ENCODE measurements around the gene PRDM15. TPM values are rescaled to one million over a fixed set of nuclear protein-coding genes. Genes with fewer than 3 reads are reported as not detected.

The PRDM15 gene
- total RNA-seq, 2 donors from 2014 or later, result 6.7 to 18.1 TPM

- no peaks in the 10 kb centered on the region for H3K9me3 ChIP-seq
- TF ChIP-seq CTCF (IDR thresholded peaks at IDR 0.05), result no peak
- no peak for TF ChIP-seq POLR2A (IDR thresholded peaks at IDR 0.05)
- no peak for TF ChIP-seq POLR2AphosphoS5 (IDR thresholded peaks at IDR 0.05)
- no peak overlapping the region for H3K4me3 ChIP-seq
- no peak for DNase-seq (ENCODE audit: low spot score)
- intact Hi-C loops (cut with DNase I), result no loop called here
- 100% methylated on average over 1 of the region's 1 CpG for WGBS
- H3K36me3 ChIP-seq, result peaks cover 0 to 3% of the 10 kb centered on the region in 2 donors
- H3K27me3 ChIP-seq (replicated peaks; ENCODE audit: insufficient read depth), result no peaks in the 10 kb centered on the region
- no peaks in the 10 kb centered on the region for H3K4me1 ChIP-seq (replicated peaks)
- H3K27ac ChIP-seq, result no peak overlapping the region
These were observed 38.3 kb downstream of the PRDM15 start for GRCh38 chr21:41840880-41841279.

GRCh38 chr21:41839387-41840000, 39.6 kb downstream of the PRDM15 start:
- 96% methylated on average over 21 of the region's 21 CpGs for WGBS
- Histone ChIP-seq H3K27ac (no peak overlapping the region), H3K27me3 (replicated peaks; ENCODE audit: insufficient read depth) (no peaks in the 10 kb centered on the region), H3K4me3 (no peak overlapping the region), H3K36me3 (peaks cover 0 to 3% of the 10 kb centered on the region in 2 donors), H3K9me3 (no peaks in the 10 kb centered on the region), H3K4me1 (replicated peaks) (no peaks in the 10 kb centered on the region)
- TF ChIP-seq CTCF (IDR thresholded peaks at IDR 0.05) (no peak), POLR2AphosphoS5 (IDR thresholded peaks at IDR 0.05) (no peak)
- intact Hi-C loops (cut with DNase I), result no loop called here
- no peak for DNase-seq (ENCODE audit: low spot score)

- Histone ChIP-seq H3K4me1 (replicated peaks) (no peaks in the 10 kb centered on the region), H3K4me3 (no peak overlapping the region), H3K9me3 (no peaks in the 10 kb centered on the region), H3K27me3 (replicated peaks; ENCODE audit: insufficient read depth) (no peaks in the 10 kb centered on the region), H3K36me3 (peaks cover 0 to 3% of the 10 kb centered on the region in 2 donors), H3K27ac (no peak overlapping the region)
- WGBS, result 85% methylated on average over 7 of the region's 7 CpGs
- no peak for DNase-seq (ENCODE audit: low spot score)
- TF ChIP-seq CTCF (IDR thresholded peaks at IDR 0.05), result no peak
- intact Hi-C loops (cut with DNase I), result no loop called here
These were observed 41.3 kb downstream of the PRDM15 start for GRCh38 chr21:41837756-41838297.

GRCh38 chr21:41836166-41837015, 42.8 kb downstream of the PRDM15 start:
- no peak for TF ChIP-seq CTCF (IDR thresholded peaks at IDR 0.05)
- intact Hi-C loops (cut with DNase I), result no loop called here
- no peak for DNase-seq (ENCODE audit: low spot score)
- Histone ChIP-seq H3K4me1 (replicated peaks) (no peaks in the 10 kb centered on the region), H3K4me3 (no peak overlapping the region), H3K27ac (no peak overlapping the region), H3K27me3 (replicated peaks; ENCODE audit: insufficient read depth) (no peaks in the 10 kb centered on the region), H3K9me3 (no peaks in the 10 kb centered on the region), H3K36me3 (peaks cover 0 to 3% of the 10 kb centered on the region in 2 donors)
- WGBS, result 94% methylated on average over 32 of the region's 32 CpGs

All from prostate gland (tissue), 2 donors.